Memory B cell (primary cell): ENCODE data around the gene MLANA.
A peak's percentile ranks its signal among the peaks of the same experiment; 100 is the strongest.

ENCODE experiments used
- ATAC-seq: fragments of 150-1000 bp; cut with Tn5 transposase; 2 replicates; pipeline ENCODE4 v1.10.0; 2021; ENCODE audit warnings: low read depth, mild to moderate bottlenecking, moderate library complexity
- DNase-seq, 2 donors: peaks; one replicate each; pipeline ENCODE4 v3.0.0; 2022; ENCODE audit warnings: low spot score in 2 of 2
- H3K27ac Mint-ChIP-seq: one replicate; pipeline ENCODE4 v1.8.0; 2022; ENCODE audit warnings: mild to moderate bottlenecking, moderate library complexity, mixed read lengths
- H3K27me3 Mint-ChIP-seq: one replicate; pipeline ENCODE4 v1.8.0; 2022; ENCODE audit warnings: mixed read lengths
- H3K36me3 Mint-ChIP-seq: one replicate; pipeline ENCODE4 v1.8.0; 2022; ENCODE audit warnings: mild to moderate bottlenecking, mixed read lengths
- H3K4me1 Mint-ChIP-seq: one replicate; pipeline ENCODE4 v1.8.0; 2022; ENCODE audit warnings: mixed read lengths
- H3K4me3 Mint-ChIP-seq: one replicate; pipeline ENCODE4 v1.8.0; 2022; ENCODE audit warnings: mild to moderate bottlenecking, moderate library complexity, mixed read lengths
- H3K9me3 Mint-ChIP-seq: one replicate; pipeline ENCODE4 v1.8.0; 2022; ENCODE audit warnings: mixed read lengths

Gene MLANA

GRCh38 chr9:5900622-5901021, 9.9 kb downstream of the MLANA start:
- Mint-ChIP-seq H3K4me3 (no peak overlapping the region), H3K9me3 (no peaks in the 10 kb centered on the region), H3K4me1 (no peaks in the 10 kb centered on the region), H3K27ac (peak overlapping the region; percentile 38), H3K36me3 (peaks cover 41% of the 10 kb centered on the region), H3K27me3 (no peaks in the 10 kb centered on the region)
- ATAC-seq, result no peak
- DNase-seq, result no peak

- H3K4me1 Mint-ChIP-seq, result no peaks in the 10 kb centered on the region
- H3K27ac Mint-ChIP-seq, result no peak overlapping the region
- H3K9me3 Mint-ChIP-seq, result no peaks in the 10 kb centered on the region
- DNase-seq (no peak), ATAC-seq (no peak)
- H3K27me3 Mint-ChIP-seq, result no peaks in the 10 kb centered on the region
- H3K4me3 Mint-ChIP-seq, result no peak overlapping the region
- peaks cover 43% of the 10 kb centered on the region for H3K36me3 Mint-ChIP-seq
Measured at GRCh38 chr9:5902377-5902776, 11.7 kb downstream of the MLANA start.

- no peaks in the 10 kb centered on the region for H3K4me1 Mint-ChIP-seq
- DNase-seq (no peak), ATAC-seq (no peak)
- H3K36me3 Mint-ChIP-seq, result peaks cover 27% of the 10 kb centered on the region
- no peak overlapping the region for H3K27ac Mint-ChIP-seq
- no peaks in the 10 kb centered on the region for H3K9me3 Mint-ChIP-seq
- no peak overlapping the region for H3K4me3 Mint-ChIP-seq
- no peaks in the 10 kb centered on the region for H3K27me3 Mint-ChIP-seq
Measured at GRCh38 chr9:5908918-5909317, 18.2 kb downstream of the MLANA start.

GRCh38 chr9:5909976-5910375, 19.3 kb downstream of the MLANA start:
- Mint-ChIP-seq H3K27ac (no peak overlapping the region), H3K4me3 (no peak overlapping the region)
- ATAC-seq, result no peak

GRCh38 chr9:5910413-5911057, 19.8 kb downstream of the MLANA start:
- Mint-ChIP-seq H3K9me3 (no peaks in the 10 kb centered on the region), H3K36me3 (peaks cover 16% of the 10 kb centered on the region), H3K4me1 (no peaks in the 10 kb centered on the region), H3K27me3 (no peaks in the 10 kb centered on the region), H3K4me3 (no peak overlapping the region), H3K27ac (no peak overlapping the region)
- DNase-seq (no peak), ATAC-seq (no peak)

More at GRCh38 chr9:5909976-5910375, 19.3 kb downstream of the MLANA start:
- Mint-ChIP-seq H3K36me3 (peaks cover 21% of the 10 kb centered on the region), H3K9me3 (no peaks in the 10 kb centered on the region), H3K27me3 (no peaks in the 10 kb centered on the region), H3K4me1 (no peaks in the 10 kb centered on the region)
- no peak for DNase-seq

GRCh38 chr9:5915438-5915837, 24.7 kb downstream of the MLANA start:
- no peak for DNase-seq
- peaks cover 11% of the 10 kb centered on the region for H3K36me3 Mint-ChIP-seq
- no peak overlapping the region for H3K4me3 Mint-ChIP-seq
- no peaks in the 10 kb centered on the region for H3K27me3 Mint-ChIP-seq
- peaks cover 2% of the 10 kb centered on the region for H3K4me1 Mint-ChIP-seq
- no peak overlapping the region for H3K27ac Mint-ChIP-seq
- H3K9me3 Mint-ChIP-seq, result no peaks in the 10 kb centered on the region
- no peak for ATAC-seq

- no peak overlapping the region for H3K4me3 Mint-ChIP-seq
Measured at GRCh38 chr9:5917273-5917672, 26.6 kb downstream of the MLANA start.

GRCh38 chr9:5917888-5918287, 27.2 kb downstream of the MLANA start:
- no peak overlapping the region for H3K27ac Mint-ChIP-seq
- H3K4me3 Mint-ChIP-seq, result no peak overlapping the region
- ATAC-seq (no peak), DNase-seq (no peak)
- H3K27me3 Mint-ChIP-seq, result no peaks in the 10 kb centered on the region
- peaks cover 3% of the 10 kb centered on the region for H3K4me1 Mint-ChIP-seq
- no peaks in the 10 kb centered on the region for H3K9me3 Mint-ChIP-seq
- H3K36me3 Mint-ChIP-seq, result peaks cover 28% of the 10 kb centered on the region

More at GRCh38 chr9:5917273-5917672, 26.6 kb downstream of the MLANA start:
- DNase-seq, result no peak
- no peak for ATAC-seq
- H3K4me1 Mint-ChIP-seq, result peaks cover 3% of the 10 kb centered on the region
- H3K9me3 Mint-ChIP-seq, result no peaks in the 10 kb centered on the region
- H3K27ac Mint-ChIP-seq, result no peak overlapping the region
- H3K36me3 Mint-ChIP-seq, result peaks cover 22% of the 10 kb centered on the region
- no peaks in the 10 kb centered on the region for H3K27me3 Mint-ChIP-seq

- Mint-ChIP-seq H3K27me3 (no peaks in the 10 kb centered on the region), H3K4me1 (peaks cover 3% of the 10 kb centered on the region), H3K36me3 (peaks cover 30% of the 10 kb centered on the region), H3K9me3 (no peaks in the 10 kb centered on the region), H3K4me3 (no peak overlapping the region), H3K27ac (no peak overlapping the region)
- DNase-seq, result no peak
- ATAC-seq, result no peak
Measured at GRCh38 chr9:5918460-5918859, 27.8 kb downstream of the MLANA start.

- ATAC-seq (no peak), DNase-seq (no peak)
- Mint-ChIP-seq H3K9me3 (no peaks in the 10 kb centered on the region), H3K4me3 (no peak overlapping the region), H3K4me1 (peaks cover 3% of the 10 kb centered on the region), H3K27me3 (no peaks in the 10 kb centered on the region), H3K27ac (no peak overlapping the region), H3K36me3 (peaks cover 34% of the 10 kb centered on the region)
Measured at GRCh38 chr9:5920860-5921328, 30.2 kb downstream of the MLANA start.

- Mint-ChIP-seq H3K27me3 (no peaks in the 10 kb centered on the region), H3K4me3 (no peak overlapping the region), H3K4me1 (peaks cover 3% of the 10 kb centered on the region), H3K27ac (no peak overlapping the region), H3K36me3 (peaks cover 32% of the 10 kb centered on the region), H3K9me3 (no peaks in the 10 kb centered on the region)
- DNase-seq (no peak), ATAC-seq (no peak)
Measured at GRCh38 chr9:5922192-5922591, 31.5 kb downstream of the MLANA start.

GRCh38 chr9:5931657-5932056, 41.0 kb downstream of the MLANA start:
- Mint-ChIP-seq H3K36me3 (peaks cover 6% of the 10 kb centered on the region), H3K27me3 (no peaks in the 10 kb centered on the region), H3K4me3 (no peak overlapping the region), H3K4me1 (no peaks in the 10 kb centered on the region), H3K27ac (no peak overlapping the region), H3K9me3 (no peaks in the 10 kb centered on the region)
- DNase-seq (no peak), ATAC-seq (no peak)

GRCh38 chr9:5938449-5938848, 47.8 kb downstream of the MLANA start:
- H3K36me3 Mint-ChIP-seq, result peaks cover 3% of the 10 kb centered on the region
- H3K9me3 Mint-ChIP-seq, result no peaks in the 10 kb centered on the region
- no peak for ATAC-seq
- DNase-seq, result no peak
- no peak overlapping the region for H3K4me3 Mint-ChIP-seq
- no peak overlapping the region for H3K27ac Mint-ChIP-seq
- H3K27me3 Mint-ChIP-seq, result no peaks in the 10 kb centered on the region
- no peaks in the 10 kb centered on the region for H3K4me1 Mint-ChIP-seq

GRCh38 chr9:5939530-5939929, 48.8 kb downstream of the MLANA start:
- DNase-seq (no peak), ATAC-seq (no peak)
- H3K4me3 Mint-ChIP-seq, result no peak overlapping the region
- H3K36me3 Mint-ChIP-seq, result peaks cover 3% of the 10 kb centered on the region
- H3K27me3 Mint-ChIP-seq, result no peaks in the 10 kb centered on the region
- no peaks in the 10 kb centered on the region for H3K4me1 Mint-ChIP-seq
- H3K27ac Mint-ChIP-seq, result no peak overlapping the region
- no peaks in the 10 kb centered on the region for H3K9me3 Mint-ChIP-seq

- H3K27me3 Mint-ChIP-seq, result no peaks in the 10 kb centered on the region
- no peaks in the 10 kb centered on the region for H3K4me1 Mint-ChIP-seq
- no peak overlapping the region for H3K27ac Mint-ChIP-seq
- H3K9me3 Mint-ChIP-seq, result no peaks in the 10 kb centered on the region
- ATAC-seq (no peak), DNase-seq (no peak)
- H3K36me3 Mint-ChIP-seq, result peaks cover 3% of the 10 kb centered on the region
- H3K4me3 Mint-ChIP-seq, result no peak overlapping the region
Measured at GRCh38 chr9:5941214-5941613, 50.5 kb downstream of the MLANA start.
